Activated T-helper 1 cell treated with anti-CD3 and anti-CD28 coated beads, Interleukin-2, amount 50 U/mL, for 16 hours (primary cell): ENCODE results near the gene AFF1.
"Not testable (repeated sequence)": the region's sequence is repeated elsewhere in the genome, so short reads cannot be mapped to it uniquely, and the experiment has no call there.

ENCODE experiments used
- DNase-seq, 2 donors: peaks; one replicate each; pipeline ENCODE4 v3.0.0-alpha.2; 2020; ENCODE audit warnings: low read depth in 1 of 2, low spot score in 1 of 2

AFF1 gene

DNA sequence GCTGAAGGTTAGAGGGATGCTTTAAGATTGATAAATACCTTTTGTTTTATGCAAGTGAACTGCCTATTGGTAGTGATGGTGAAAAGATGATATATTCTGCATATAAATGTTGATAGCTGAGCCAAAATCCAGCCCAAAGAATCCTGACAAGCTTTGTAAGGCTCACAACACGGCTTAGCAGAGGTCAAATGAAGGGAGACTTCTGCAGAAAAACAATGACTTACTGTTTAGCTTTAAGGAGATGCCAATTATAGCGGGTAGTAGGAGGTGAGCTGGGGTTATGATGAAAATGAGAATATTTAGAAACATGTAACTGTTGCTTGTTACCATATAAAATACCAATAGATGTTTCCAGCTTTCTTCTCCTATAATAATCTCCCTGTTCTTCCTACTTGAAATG lies 97.1 kb downstream of the AFF1 start:
- DNase-seq = no peak

DNA sequence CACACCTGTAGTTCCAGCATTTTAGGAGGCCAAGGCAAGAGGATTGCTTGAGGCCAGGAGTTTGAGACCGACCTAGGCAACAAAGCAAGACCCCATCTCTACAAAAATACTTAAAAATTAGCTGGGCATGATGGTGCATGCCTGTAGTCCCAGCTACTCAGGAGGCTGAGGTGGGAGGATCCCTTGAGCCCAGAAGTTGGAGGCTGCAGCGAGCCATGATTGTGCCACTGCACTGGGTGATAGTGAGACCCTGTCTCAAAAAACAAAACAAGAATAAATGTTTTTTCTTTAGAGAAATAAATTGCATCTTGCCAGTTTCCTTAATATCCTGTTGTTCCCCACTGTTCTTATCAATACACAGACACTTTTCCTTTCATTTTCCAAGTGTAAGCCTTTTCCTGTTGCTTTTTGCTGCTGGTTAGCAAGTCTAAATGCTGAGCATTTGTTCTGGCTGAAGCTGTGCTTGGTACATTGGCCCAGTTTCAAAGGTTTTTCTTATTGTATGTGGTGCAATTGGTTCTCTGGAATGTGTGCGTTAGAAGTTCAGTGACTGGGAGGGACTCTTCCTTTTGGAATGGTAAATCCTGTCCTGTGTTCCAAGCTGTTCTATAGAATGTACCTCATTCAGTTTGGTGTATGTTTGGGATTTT lies 98.2 kb downstream of the AFF1 start:
- no peak for DNase-seq

DNA sequence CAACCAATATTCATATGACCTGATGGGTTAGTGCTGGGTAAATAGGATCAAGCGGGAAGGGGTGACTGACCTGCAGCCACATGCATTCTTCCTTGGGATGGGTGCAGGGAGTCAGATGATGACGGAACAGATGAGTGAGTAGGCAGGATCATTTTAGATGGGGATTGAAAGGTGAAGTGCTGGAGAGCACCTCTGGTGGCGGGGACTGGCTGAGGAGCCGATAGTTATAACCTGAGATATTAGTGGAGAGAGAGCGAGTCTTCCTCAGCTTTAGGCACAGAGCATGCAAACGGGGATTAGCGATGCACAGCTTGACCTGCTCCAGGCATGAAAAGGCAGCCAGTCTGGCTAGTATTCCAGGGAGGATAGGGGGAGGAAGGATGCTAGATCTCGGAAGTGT lies 99.1 kb downstream of the AFF1 start:
- DNase-seq = no peak

DNA sequence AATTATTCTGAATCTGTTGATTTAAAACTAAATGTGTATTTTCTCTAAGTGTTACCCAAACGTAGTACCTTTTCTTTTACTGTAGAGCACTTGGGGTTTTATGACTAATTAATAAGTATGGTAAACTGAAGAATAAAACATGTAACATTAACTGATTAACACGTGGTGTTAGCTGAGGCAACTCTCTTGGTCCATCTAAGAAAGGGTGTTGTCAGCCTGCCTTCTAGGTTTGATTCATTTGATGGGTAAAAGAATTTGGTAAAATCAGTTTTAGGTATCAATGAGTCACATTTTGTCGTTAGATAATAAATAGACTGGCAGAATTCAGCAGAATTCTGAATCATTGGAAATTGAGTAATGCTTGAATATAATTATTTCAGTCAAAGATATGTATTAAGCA lies 99.7 kb downstream of the AFF1 start:
- no peak for DNase-seq

DNA sequence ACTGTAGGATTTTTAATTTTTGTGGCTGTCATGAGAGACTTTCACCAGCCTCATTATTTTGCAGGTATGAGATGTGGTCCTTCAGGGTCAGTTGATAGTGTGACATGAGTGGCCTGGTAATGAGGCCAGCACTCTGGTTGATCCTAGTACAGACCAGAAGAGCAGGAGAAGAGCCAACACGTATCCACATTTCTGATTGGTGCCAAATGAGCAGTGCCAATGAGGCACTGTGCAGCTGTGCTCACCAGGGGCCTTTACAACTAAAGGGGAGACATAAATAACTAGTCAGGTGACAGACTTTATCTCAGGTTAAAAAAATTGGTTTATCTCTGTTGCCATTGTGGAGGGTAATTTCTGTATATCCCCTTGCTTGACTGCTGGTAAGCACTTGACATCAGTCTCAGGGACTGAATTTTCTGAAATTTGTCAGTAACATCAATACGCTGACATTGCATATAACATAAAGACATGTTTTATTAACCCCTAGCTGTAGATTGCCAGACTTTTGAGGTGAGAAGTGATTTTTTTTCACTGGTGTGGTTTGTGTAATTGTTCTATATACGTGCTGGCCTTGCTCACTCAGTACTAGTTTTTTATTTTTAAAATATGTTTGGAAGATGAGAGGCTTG lies 101.2 kb downstream of the AFF1 start:
- DNase-seq = no peak

DNA sequence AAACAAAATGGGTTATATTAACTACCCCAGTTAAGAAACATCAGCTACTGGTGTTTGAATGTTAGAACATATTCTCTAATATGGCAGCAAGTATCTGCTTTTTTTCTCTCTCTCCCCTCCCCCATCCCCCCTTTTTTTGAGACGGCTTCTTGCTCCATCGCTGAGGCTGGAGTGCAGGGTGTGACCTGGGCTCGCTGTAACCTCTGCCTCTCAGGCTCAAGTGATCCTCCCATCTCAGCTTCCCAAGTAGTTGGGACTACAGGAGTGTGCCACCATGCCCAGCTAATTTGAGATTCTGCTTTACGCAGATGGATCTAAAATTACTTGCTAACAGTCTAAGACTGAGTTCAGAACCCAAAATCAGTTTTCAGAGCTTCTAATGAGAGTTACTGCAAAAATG lies 101.9 kb downstream of the AFF1 start:
- DNase-seq = no peak

DNA sequence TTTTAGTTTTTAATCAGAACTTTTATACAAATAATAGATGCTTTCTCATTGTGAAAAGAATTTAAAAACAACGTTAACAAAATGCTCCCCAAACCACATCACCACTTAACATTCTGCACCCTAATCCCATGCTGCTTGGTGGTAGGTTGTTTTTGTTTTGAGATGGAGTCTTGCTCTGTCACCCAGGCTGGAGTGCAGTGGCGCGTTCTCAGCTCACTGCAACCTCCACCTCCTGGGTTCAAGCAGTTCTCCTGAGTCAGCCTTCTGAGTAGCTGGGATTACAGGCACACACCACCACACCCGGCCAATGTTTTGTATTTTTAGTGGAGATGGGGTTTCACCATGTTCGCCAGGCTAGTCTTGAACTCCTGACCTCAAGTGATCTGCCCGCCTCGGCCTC lies 102.4 kb downstream of the AFF1 start:
- DNase-seq = not testable (repeated sequence)

DNA sequence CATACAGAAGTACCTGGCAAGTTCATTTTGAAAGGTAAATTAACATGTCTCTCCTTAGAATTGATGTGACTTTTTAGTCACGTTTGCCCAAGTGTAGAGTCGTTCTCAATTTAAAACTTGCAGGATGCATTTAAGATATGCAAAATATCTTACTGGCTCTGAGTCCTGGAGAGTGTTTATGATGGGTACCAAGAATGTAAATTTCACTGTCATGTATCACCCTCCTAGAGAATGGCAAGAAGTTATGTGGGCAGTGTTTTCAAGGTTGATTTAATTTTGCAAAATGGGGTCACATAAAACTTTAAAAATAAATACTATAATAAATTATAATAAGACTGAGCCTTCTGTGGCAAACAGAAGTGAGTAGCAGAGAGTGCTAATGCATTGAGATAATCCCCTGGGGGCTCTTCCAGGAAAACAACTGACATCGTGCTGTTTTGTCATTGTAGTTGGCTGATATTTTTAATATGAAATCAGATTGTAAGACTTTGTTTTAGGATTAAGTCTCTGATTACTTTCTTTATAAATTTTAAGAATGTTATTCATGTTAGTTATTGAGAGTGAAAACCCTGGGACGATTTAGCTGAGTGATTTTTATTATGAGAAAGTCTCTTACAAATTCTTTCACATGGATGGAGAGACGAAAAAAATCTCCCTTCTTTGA lies 103.0 kb downstream of the AFF1 start:
- DNase-seq = no peak

DNA sequence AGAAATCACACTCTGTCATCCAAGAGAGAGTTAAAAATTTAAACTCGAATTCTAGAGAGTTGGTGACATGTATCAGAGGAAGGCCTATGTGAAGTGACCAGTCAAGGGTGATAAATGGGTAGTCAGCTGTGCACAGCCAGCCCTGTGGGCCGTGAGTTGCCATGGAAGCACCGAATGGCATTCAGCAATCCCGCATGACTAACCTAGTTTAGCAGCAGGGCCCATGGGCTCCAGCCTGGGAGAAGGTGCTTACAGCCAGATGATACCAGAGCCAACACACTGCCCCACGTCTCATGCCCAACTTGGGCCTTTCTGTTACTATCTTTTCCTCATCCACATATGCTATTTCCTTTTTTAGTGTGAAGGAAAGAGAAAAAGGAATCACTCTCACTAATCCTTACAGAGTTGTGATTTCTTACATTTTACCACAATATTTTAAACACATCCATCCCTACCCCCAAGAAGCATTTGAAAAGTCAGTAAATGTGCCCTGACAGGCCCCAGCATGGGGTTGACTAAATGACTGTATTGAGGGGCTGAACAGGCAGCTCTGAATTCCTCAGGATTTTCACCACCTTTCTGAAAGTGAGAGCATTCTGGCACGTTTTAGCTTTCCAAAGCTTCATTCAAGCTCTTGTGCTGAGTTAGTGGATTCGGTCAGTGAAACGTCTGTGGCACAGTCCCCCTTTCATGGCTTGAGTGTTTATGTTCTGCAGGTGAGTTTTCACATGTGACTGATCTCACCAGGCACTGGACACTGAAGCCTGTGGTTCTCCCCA lies 104.2 kb downstream of the AFF1 start:
- DNase-seq = no peak

DNA sequence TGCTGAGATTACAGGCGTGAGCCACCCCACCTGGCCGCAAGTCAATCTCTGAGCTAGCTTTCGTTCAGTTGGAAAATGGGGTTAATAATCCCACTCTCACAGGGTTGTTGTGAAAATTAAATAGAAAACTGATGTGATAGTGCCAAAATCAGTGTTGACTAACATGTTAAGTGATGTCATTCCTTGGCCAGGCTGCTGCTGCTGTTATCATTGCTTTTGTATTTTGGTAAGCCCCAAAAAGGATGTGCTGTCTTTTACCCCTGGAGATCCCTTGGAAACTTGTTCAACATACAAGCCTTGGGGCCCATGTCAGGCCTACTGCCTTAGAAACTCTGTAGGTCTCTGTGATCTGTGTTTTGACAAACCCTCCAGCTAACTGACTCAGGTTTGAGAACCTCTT lies 106.3 kb downstream of the AFF1 start:
- no peak for DNase-seq

DNA sequence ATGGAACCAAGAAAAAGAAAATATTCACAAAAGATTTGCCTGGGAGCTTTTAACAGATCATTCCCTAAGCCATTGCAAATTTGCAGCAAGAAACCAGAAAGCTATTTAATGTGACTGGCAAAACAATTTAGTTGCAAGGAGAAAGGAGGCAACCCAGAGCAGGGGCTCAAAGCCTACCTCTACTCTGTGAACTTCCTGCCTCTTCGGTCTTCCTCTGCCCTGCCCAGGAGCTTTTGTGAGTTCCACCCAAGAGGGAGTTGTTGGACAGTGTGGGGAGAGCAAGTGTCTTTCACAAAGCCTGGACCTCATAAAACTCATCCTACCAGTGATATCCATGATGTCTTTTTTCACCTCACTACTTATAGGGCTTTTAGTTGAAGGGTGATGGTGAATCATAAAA lies 107.4 kb downstream of the AFF1 start:
- DNase-seq = no peak

DNA sequence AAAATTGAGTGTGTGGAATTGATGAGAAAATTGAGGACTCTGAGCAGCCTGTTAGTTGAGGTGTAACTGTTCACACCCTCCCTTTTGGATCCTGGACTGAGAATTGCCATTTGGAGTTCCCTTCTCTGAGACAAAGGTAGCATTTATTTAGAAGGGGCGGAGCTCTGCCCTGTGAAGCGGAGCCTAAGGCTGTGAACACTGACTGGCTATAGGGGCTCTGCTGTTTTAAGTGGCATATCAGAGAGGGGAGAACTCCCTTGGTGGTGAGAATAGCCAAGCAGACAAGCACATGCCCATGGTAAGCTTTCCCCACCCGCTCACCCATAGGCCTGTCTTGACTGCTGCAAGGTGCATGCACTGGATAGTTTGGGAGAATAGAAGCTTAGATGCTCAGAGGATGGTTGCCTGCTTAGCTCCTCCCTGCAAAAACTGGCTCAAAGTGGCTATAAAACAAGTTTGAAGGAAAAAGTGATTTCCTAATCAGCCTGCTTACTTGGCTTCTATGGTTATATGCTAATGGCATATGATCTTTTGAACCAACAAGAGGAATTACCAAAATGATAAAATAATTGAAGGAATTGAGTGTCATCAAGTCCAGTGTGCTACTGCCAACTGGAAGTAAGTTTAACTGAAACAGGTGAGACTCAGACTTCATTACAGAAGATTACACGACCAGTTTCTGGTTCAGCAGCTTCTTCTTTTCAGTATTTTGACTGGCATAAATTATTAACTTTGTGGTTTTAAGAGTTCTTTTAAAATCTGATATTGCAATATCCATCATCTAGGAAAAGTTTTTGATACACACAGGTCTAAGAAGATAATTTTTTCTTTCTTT lies 108.4 kb downstream of the AFF1 start:
- DNase-seq = no peak

DNA sequence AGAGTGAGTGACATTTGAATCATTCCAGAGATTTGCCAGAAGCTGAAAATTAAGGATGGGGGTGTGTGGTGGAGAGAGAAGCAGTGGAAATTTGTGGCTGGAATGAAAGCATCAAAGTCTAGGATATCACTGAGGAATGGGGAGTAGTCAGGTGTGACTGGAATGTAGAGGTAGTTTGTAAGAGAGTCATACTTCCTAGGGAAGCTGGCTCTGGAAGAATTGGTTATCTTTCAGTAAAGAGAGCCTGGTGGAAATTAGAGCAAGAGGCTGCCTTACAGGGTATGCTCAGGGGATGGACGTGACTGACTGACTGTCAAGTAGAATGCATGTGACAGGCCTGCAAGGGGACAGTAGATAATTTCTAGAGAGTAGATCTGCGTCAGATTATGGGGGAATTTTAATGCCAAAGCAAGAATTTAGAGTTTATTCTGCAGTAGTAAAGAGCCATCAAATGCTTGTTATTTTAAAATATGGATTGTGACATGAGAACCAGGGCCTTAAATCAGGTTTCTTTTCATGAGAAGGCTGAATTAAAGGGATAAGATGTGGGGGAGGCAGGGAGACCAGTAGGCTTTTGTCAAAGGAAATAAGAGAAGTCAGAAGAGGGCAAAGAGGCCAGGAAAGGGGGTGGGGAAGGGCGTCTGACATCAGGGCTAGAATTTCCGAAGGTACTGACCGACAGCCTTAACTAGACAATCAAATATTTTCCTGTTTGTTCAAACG lies 109.9 kb downstream of the AFF1 start:
- no peak for DNase-seq

DNA sequence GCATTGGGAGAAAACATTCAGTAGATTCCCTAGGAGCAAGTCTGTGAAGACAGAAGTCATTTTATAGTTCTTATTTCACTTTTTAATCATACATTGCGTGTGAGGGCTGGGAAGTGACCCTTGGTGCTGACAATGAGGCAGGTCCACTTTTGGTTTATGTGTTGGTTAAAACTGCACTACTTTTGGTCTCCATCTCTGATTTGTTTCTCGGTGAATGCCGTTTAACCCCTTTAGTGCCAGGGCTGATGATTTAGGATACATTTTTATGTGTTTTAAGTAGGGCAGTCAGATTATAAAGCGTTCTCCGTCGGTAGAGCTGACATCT lies 110.4 kb downstream of the AFF1 start:
- no peak for DNase-seq

DNA sequence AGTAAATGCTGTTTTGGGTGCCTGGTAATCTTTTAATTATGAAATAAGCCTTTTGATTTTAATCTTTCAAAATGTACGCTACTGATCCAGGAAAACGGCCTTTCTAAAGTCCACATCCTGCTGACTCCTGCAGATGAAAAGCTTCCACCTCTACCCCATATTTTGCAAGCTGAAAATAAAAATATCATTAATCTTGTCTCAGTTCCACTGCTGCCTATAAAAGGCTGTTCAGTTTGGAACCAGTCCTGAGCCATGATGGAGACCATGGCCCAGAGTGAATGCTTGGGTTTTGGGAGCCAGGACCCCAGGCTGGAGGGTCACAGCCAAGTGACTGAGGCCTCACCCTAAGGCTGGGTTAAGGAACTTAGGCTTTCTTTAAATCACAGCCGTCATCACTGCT lies 110.8 kb downstream of the AFF1 start:
- no peak for DNase-seq

DNA sequence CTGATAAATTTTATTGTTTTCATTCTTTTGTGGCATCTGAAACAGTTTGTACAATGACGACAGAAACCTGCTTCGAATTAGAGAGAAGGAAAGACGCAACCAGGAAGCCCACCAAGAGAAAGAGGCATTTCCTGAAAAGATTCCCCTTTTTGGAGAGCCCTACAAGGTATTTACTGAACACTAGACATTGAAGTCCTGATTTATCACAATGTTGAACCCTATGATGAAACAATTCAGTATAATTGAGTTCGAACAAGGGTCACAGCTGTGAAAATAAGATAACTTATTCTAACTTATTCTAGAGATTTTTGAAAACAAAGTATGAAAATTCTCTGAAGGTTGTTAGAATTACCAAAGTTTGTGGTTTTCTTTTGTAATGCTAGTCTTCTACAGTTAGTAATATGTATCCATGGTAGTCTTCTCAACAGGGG lies 111.3 kb downstream of the AFF1 start:
- no peak for DNase-seq

DNA sequence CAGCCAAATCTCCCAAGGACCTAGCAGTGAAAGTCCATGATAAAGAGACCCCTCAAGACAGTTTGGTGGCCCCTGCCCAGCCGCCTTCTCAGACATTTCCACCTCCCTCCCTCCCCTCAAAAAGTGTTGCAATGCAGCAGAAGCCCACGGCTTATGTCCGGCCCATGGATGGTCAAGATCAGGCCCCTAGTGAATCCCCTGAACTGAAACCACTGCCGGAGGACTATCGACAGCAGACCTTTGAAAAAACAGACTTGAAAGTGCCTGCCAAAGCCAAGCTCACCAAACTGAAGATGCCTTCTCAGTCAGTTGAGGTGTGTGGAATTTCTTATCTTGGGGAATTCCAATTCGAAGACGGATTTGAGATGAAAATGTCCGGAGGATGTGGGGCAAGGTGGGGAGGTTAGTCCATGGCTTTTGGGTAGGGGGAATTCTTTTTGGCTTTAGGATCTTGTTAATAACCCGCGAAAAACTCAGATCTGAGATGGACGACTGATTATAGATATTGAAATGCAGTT lies 112.5 kb downstream of the AFF1 start:
- no peak for DNase-seq

DNA sequence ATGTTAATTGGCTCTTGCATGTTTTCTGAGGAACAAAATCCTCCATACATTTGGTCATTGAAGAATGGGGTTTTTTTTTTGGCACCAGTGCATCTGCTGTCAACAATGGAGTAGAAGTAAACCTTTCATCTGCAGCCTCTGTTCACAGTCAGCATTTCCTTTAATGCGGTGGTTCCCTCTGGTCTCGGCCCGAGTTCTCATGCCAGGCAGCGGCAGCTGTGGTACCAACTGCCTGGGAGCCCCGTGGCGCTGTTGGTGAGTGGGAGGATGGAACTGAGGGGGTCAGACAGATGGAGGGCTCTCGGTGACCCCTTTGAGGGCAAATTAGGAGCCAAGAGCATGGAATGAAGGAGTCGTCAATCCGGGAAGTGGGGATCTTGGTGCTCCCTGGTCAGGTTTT lies 114.7 kb downstream of the AFF1 start:
- no peak for DNase-seq

DNA sequence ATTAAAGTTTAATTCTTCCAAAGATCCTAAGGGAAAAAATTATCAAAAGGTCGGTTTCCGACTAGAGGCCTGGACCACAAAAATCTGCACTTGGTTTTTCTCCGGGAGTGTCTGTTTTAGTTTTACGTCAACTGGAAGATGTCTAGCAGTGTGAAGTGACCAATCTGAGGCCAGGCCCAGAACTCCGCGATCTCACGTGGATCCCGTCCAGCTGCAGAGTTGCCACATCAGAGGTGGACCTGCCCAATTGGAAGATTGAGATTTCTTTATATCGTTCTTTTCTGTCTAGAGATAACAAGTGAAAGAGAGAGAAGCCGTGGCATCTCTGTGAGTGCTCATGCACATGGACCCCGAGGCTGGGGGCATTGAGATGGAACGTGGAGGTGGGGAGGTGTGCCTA lies 115.8 kb downstream of the AFF1 start:
- no peak for DNase-seq

DNA sequence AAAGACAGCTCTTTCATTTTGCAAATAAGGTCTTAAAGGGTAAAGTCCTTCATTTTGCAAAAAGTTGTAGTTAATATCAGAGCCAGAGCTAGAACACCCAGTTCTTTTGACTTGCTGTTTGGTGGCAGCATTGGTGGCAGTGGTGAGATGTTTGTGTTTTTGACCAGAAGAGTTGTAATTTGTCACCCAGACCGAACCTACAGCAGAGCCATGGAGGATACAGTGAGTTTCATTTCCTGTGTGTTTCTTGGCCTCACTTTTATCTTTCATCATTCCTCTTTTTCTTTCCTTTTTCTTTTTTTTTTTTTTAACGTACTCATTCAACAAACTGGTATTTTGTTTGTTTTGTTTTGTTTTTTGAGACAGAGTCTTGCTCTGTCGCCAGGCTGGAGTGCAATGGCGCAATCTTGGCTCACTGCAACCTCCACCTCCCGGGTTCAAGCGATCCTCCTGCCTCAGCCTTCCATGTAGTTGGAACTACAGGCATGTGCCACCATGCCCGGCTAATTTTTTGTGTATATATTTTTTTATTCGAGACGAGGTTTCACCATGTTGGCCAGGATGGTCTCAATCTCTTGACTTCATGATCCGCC lies 116.4 kb downstream of the AFF1 start:
- no peak for DNase-seq
